ENCODE measurements around the gene UXT.
A peak's percentile ranks its signal among the peaks of the same experiment; 100 is the strongest.

DNA sequence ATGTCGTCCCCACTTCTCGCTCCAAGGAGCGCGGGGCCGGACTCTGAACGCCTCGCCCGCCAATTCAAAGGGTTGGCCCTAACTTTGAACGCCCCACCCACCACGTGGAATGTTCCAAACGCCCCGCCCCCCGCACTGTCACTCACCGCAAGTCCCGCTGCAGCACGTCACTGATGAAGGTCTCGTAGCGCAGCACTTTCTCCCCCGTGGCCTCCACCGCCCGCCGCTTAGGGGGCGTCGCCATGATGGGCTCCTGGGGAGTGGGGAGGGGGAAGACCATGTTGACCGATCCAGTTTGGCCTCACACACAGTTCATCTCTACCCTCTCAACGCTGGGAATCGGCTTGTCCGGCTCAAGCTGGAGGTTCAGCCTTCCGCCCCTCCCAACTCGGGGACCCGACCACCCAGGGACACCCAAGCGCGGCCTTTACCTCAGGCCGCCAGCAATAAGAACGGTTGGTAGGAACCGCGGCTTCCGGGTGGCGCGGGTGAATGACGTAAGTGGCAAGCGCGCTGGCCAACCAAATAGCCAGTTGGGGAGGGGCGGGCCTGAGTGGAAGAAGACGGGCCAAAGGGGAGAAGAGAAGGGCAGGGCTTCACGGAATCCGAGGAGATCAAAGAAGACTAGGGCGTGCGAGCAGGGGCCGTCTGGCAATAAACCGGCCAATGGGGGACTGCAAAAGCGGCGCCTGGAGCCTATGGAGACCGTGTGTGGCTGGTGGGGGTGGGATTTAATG lies at the start of gene UXT:
- TF ChIP-seq, protein P1, sequence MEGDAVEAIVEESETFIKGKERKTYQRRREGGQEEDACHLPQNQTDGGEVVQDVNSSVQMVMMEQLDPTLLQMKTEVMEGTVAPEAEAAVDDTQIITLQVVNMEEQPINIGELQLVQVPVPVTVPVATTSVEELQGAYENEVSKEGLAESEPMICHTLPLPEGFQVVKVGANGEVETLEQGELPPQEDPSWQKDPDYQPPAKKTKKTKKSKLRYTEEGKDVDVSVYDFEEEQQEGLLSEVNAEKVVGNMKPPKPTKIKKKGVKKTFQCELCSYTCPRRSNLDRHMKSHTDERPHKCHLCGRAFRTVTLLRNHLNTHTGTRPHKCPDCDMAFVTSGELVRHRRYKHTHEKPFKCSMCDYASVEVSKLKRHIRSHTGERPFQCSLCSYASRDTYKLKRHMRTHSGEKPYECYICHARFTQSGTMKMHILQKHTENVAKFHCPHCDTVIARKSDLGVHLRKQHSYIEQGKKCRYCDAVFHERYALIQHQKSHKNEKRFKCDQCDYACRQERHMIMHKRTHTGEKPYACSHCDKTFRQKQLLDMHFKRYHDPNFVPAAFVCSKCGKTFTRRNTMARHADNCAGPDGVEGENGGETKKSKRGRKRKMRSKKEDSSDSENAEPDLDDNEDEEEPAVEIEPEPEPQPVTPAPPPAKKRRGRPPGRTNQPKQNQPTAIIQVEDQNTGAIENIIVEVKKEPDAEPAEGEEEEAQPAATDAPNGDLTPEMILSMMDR (conservative IDR thresholded peaks at IDR 0.05; ENCODE audit: low read depth in 2 of 2): no peak
- peak; percentile 93 for TF ChIP-seq CREB1 (CRISPR knock-in tag; IDR thresholded peaks at IDR 0.05; ENCODE audit: low read depth)
- no peak for TF ChIP-seq EZH2 (IDR thresholded peaks at IDR 0.05; ENCODE audit: low read depth, unreplicated experiment)
- TF ChIP-seq, protein P2, sequence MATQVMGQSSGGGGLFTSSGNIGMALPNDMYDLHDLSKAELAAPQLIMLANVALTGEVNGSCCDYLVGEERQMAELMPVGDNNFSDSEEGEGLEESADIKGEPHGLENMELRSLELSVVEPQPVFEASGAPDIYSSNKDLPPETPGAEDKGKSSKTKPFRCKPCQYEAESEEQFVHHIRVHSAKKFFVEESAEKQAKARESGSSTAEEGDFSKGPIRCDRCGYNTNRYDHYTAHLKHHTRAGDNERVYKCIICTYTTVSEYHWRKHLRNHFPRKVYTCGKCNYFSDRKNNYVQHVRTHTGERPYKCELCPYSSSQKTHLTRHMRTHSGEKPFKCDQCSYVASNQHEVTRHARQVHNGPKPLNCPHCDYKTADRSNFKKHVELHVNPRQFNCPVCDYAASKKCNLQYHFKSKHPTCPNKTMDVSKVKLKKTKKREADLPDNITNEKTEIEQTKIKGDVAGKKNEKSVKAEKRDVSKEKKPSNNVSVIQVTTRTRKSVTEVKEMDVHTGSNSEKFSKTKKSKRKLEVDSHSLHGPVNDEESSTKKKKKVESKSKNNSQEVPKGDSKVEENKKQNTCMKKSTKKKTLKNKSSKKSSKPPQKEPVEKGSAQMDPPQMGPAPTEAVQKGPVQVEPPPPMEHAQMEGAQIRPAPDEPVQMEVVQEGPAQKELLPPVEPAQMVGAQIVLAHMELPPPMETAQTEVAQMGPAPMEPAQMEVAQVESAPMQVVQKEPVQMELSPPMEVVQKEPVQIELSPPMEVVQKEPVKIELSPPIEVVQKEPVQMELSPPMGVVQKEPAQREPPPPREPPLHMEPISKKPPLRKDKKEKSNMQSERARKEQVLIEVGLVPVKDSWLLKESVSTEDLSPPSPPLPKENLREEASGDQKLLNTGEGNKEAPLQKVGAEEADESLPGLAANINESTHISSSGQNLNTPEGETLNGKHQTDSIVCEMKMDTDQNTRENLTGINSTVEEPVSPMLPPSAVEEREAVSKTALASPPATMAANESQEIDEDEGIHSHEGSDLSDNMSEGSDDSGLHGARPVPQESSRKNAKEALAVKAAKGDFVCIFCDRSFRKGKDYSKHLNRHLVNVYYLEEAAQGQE (IDR thresholded peaks at IDR 0.05; ENCODE audit: unreplicated experiment): no peak
- no peak for TF ChIP-seq JUNB (IDR thresholded peaks at IDR 0.05; ENCODE audit: unreplicated experiment)
- 0 out of 2 replicates have a peak, but pooled peaks have one; percentile 49 for TF ChIP-seq POLR2AphosphoS5 (IDR thresholded peaks at IDR 0.05; ENCODE audit: low read depth)
- TF ChIP-seq EZH2phosphoT487 (IDR thresholded peaks at IDR 0.05; ENCODE audit: unreplicated experiment): no peak
- no peak for TF ChIP-seq STAT1 (IDR thresholded peaks at IDR 0.05; ENCODE audit: unreplicated experiment)
- no peak for TF ChIP-seq ZNF331 (CRISPR knock-in tag; IDR thresholded peaks at IDR 0.05; ENCODE audit: low read depth)
- no peak for TF ChIP-seq ZNF114 (CRISPR knock-in tag; IDR thresholded peaks at IDR 0.05)
